Gastrocnemius medialis (tissue), 4 donors: ENCODE results near the gene S100A1.

Source experiments
- CTCF ChIP-seq, 5 experiments: fragments of 450-650 bp in 3 of 5; fragments of 200-600 bp in 2 of 5; sonication (generic) in 2 of 5; IDR thresholded peaks in 4 of 5; conservative IDR thresholded peaks in 1 of 5; 1 replicate in 4 of 5; 2 replicates in 1 of 5; pipeline ENCODE4 v1.5.1; 2016 to 2019; ENCODE audit warnings: antibody characterized with exemption in 5 of 5, mild to moderate bottlenecking in 3 of 5, moderate library complexity in 3 of 5
- POLR2A ChIP-seq, 2 donors: fragments of 450-650 bp; IDR thresholded peaks; one replicate each; pipeline ENCODE4 v1.6.1; 2017; ENCODE audit warnings: antibody characterized with exemption in 2 of 2, mild to moderate bottlenecking in 2 of 2, moderate library complexity in 2 of 2

- TF ChIP-seq POLR2A (IDR thresholded peaks at IDR 0.05) (no peak), CTCF (IDR thresholded peaks at IDR 0.05 in 4 of 5, conservative IDR thresholded peaks at IDR 0.05 in 1 of 5) (no peak)
Measured at GRCh38 chr1:153597206-153597605, 31.0 kb upstream of the S100A1 start.
